GM21423 (cell line): ENCODE data around the gene NADK2.
A peak's percentile ranks its signal among the peaks of the same experiment; 100 is the strongest.
"Not testable (repeated sequence)": the region's sequence is repeated elsewhere in the genome, so short reads cannot be mapped to it uniquely, and the experiment has no call there.

ENCODE experiments used
- ATAC-seq: cut with Tn5 transposase; IDR thresholded peaks from one replicate; pipeline ENCODE4 v1.9.1; 2021; ENCODE audit warnings: mild to moderate bottlenecking, moderate library complexity; ENCODE audit not compliant: unreplicated experiment

The NADK2 gene, protein sequence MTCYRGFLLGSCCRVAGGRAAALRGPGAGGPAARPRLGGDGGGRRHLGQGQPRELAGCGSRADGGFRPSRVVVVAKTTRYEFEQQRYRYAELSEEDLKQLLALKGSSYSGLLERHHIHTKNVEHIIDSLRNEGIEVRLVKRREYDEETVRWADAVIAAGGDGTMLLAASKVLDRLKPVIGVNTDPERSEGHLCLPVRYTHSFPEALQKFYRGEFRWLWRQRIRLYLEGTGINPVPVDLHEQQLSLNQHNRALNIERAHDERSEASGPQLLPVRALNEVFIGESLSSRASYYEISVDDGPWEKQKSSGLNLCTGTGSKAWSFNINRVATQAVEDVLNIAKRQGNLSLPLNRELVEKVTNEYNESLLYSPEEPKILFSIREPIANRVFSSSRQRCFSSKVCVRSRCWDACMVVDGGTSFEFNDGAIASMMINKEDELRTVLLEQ

GRCh38 chr5:36241631-36242533 lies at the start of gene NADK2:
Gene NADK2 (minus strand): TSS chr5:36241925. CDS start chr5:36241798, 127 bp downstream.
- ATAC-seq, result peak; percentile 92

GRCh38 chr5:36285837-36286615 lies 44.3 kb upstream of the NADK2 start:
- ATAC-seq, result no peak

DNA sequence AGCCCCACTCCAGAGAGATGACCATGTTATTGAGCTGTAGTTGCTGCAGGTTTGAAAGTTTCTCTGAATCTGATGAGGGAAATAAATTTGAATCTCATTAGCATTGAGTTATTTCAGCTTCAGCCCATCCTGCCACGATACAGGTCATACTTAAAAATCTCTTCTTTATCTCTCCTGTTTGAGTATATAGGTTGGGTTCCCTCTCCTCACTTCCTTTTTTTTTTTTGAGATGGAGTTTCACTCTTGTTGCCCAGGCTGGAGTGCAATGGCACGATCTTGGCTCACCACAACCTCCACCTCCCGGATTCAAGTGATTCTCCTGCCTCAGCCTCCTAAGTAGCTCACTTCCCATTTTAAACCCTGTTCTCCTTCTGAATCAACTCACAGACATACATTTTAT lies 42.0 kb upstream of the NADK2 start:
- not testable (repeated sequence) for ATAC-seq

DNA sequence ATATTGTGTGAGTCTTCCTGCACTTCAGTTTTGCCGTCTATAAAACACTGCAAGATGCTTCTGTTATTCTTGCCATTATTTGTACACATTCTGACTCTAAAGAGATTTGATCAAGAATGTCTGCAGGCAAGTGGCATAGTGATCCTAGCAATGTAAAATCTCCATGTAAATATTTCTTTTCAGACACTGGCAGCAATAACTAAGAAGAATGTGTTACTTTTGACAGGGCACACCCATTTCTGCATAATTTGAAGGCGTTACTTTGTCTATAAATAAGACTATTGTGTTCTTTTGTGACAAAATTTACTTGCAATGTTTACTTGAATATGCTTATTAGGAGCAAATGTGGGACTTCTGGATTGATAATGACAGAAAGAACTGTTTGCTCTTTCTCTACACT lies 39.9 kb upstream of the NADK2 start:
- ATAC-seq, result no peak

GRCh38 chr5:36279054-36279698 lies 37.5 kb upstream of the NADK2 start:
- no peak for ATAC-seq

- no peak for ATAC-seq
Observed at GRCh38 chr5:36277521-36278176, 35.9 kb upstream of the NADK2 start.

DNA sequence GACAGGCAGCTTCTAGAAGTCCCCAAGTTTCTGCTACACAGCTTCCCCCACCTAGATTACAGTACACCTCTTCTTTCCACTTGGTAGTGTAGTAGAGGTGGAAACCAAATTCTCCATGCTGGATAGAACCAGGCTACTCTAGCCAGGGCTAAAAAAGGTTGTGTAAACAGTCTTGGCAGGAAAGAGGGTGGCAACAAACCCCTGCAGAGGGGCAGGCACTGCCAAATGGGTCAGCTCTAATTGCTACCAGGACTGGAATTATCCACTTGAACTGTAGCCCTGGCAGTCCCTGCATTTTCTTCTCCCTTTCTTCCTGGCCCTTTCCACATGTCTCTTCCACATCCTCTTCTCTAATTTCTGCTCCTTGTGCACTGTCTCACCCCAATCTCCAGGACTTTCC lies 35.1 kb upstream of the NADK2 start:
- ATAC-seq, result no peak

DNA sequence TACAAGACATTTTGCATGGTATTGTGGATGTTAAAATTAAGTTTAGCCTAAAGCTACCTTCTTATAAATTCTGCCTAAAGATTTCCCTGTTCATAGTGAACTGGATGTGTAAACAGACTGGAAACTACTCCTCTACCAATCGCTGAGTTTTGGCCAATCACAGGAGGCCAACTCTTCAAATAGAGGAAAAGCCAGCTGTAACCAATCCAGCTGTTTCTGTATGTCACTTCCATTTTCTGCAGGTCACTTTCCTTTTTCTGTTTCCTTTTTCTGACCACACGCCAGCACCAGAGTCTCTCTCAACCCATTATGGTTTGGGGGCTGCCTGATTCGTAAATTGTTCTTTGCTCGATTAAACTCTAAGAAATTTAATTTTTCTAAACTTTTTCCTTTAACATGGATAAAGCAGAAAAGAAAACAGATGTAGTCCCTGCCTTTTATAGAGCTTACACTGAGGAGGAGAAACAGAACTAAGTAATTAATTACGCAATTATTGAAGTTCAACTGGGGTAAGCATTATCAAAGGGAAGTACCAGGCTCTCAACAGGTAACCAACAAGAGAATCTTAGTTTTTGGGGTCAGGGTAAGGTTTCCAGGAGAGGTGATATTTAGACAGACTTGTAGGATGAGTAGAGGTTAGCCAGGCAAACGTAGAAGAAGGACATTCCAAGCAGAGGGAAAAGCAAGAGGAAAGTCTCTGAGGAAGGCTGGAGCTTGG lies 32.2 kb upstream of the NADK2 start:
- no peak for ATAC-seq

- ATAC-seq, result no peak
Observed at GRCh38 chr5:36272136-36272690, 30.5 kb upstream of the NADK2 start.

DNA sequence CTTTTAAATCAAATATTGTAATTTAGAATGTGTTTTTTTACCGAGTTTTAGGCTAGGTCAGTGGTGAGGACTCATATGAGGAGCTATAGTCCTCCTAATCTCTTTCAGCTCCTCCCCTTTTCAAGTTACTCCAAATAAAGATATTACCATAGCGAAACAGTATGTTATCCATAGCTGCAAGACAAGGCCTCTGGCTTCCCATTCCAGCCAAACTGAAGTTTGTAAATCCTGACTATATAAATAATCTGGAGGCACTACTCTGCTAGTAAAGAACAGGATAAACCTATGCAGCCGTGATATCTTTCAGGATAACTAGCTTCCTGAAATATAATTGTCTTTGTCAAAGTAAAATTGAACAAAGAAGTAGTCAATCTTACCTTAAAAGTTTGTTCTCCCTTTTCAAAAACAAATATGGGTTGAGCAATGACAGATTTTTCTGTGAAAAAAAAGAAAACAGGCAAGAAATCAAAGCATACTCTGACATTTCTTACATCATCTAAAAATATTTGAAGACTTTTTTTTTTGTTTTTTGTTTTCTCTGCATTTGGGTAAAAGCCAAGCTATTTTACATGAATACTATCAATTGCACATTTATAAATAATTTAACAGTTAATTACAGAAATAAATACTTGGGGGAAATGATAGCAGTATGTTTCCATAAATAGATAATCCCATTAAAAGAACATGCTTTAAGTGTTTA lies 29.3 kb upstream of the NADK2 start:
- no peak for ATAC-seq

DNA sequence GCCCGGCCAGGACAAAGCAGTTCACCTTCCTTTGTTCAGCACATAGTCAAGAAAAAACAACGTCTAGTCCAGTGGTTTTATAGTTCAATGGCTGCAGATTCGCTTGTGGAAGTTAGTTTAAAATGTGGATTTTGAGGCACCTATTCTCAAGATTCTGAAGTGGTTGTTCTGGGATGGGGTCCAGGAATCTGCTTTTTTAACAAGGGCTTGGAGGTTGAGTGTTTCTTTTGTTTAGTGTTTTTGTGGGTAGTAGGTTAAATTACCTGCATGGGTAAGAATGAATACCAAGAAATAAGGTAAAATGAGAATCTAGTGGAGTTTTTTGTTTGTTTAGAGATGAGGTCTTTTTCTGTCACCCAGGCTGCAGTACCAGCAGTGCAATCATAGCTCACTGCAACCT lies 28.4 kb upstream of the NADK2 start:
- no peak for ATAC-seq

DNA sequence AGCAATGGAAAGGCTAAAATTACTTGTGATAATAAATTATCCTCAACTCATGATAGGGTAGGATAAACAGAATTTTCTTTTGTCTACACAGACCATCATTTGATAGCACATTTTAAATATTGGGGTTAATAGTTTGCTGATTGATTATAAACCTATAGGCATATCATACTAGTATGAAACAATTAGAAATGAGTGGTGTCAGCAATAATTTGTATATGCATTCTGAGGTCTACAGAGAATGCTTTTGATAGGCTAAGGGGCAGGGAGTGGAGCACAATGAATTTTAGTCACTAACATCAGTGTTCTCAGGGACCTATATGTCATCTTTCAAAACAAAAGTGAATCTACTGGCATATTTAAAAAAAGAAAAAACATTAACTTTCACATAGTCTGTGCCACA lies 27.8 kb upstream of the NADK2 start:
- ATAC-seq, result no peak

DNA sequence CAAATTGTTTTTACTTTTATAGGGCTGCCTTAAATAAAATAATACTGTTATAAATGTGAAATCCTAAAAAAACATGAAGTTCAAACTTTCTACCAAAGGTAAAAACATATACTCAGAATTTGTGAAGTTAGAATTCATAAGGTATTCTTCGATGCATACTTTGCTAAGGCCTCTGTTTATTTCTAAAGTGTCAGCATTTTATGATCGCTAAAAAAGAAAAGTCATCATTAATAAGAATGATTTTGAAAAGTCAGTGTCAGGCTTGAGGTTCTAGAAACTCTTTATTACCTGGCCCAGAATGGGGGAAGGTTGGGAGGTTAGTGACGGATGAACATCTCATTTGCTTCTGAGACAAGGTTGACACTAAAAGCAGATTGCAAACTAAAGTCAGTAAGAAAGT lies 26.2 kb upstream of the NADK2 start:
- no peak for ATAC-seq

DNA sequence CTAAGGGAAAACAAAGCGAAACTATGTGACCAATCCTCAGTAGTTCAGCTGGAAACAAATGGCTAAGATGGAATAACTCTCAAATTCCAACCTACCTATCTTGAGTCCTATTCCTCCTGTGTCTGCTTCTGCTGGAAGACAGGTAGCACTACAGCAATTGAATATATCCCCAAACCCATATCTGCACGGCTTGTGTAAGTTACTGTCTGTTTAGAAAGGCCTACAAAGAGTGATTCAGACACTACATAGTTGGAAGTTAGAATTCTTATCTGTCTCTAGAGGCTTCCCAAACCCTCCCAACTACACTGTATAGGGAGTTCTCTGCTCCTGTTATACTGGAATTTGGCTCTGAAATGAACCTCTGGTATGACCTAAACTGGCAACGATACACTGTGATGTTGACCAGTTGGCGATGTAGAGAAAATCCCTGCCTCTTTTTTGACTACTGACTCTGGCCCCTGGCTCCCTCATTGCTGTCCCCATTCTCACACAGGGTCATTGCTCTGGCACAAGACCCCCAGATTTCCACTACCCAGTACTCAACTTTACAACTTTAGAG lies 22.6 kb upstream of the NADK2 start:
- ATAC-seq, result no peak

DNA sequence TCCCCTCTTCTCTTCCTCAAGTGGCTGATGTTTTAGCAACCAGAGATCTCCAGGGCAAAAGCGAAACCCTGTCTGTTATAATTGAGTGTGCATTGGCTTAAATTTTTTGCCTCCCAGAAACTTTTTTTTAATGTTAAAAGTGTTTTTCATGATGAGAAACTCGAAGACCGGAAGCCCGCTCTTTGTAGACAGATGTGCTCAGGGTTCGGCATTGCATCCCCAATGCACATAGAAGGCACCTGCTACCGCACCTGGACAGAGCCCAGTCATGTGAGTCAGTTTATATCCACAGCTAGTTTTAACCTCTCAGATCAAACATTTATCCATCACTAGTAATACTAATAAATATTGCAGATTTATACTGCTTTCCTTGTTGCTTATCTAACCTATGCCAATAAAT lies 19.5 kb upstream of the NADK2 start:
- no peak for ATAC-seq

DNA sequence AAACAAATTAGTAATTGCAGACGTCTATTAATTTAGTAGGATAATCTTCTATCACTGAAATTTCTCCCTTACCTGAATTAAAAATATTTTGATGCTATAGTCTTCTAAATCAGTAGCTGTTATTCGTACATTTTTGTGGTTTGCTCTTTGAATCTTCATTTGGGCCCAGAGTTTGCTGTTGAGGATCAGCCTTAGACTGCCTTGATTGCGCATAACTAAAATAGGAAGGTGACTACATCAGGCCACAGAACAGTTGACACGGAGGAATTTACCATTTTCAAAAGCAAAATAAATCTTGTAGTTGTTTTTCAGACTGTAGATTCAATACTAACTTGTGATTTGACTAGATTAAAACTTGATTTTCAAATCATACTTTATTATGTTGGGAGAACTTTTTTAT lies 11.8 kb upstream of the NADK2 start:
- ATAC-seq, result no peak

GRCh38 chr5:36252722-36253365 lies 11.1 kb upstream of the NADK2 start:
- ATAC-seq, result no peak

DNA sequence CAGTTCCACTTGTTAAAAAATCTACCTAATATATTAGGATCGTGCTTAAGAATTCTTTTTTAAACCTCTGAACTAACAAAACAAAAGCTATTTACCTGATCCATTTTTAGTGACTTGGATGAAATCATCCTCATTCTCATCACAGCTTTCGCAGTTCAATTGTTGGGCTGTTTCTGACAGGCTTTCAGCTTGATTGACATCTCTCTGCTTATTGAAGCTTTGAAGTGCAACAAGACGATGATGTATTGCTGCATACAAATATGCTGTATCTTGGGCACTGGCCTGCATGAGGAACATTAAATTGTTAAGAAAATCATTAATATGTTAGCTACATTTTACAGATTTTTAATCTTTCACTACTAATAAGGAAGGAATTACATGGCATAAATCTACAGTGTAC lies 9.5 kb upstream of the NADK2 start:
- ATAC-seq, result no peak
